Cerebellar cortex (tissue), 1 donor: Measurements from ENCODE around the gene ACKR4.

Source experiments
- DNase-seq: peaks from one replicate; pipeline ENCODE4 v3.0.0-alpha.2; 2015; ENCODE audit warnings: low spot score

ACKR4 gene

DNA sequence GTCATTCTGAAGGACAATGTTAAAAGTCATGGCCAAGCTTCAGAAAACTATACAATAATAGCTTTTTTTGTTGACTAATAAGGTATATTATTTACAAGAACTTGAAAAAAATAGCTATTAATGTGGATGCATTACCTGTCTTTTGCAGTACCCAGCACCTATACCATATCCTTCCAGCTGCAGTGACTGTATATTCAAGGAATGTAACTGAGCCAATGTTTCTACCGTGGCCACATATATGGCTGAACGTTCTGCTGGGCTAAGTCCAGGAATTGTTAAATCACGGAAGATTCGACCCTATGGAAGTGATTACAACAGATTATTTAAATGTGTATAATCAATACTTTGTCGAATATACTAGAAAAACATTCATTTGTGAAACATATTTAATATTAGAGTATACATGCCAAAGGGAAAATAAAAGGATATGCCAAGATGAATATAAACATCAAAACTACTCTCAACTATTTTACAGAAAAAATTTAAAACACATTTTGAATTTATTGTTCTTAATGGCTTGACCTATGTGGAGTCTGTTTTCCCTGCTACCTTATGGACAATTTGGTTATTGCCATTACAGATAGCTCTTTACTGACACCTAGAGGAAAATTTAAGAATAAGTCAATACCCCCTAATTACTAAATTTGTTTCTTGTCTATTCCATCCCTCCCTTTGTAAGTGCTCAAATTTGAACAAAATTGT is 44.9 kb downstream of the ACKR4 start:
- peak; percentile 62 for DNase-seq

DNA sequence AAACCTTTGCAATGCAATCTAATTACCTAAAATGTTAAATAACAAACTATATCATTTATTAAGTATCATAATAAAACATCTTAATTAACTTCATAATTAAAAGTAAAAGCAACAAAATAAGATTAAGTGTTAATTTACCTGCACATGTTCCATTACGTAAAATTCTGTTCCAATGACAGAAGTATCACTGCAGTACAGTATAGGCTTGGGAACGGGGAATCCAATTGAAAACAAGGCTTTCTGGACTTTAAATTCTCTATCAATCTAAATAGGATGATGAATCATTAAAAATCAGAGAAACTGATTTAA is 45.4 kb downstream of the ACKR4 start:
- DNase-seq: no peak

DNA sequence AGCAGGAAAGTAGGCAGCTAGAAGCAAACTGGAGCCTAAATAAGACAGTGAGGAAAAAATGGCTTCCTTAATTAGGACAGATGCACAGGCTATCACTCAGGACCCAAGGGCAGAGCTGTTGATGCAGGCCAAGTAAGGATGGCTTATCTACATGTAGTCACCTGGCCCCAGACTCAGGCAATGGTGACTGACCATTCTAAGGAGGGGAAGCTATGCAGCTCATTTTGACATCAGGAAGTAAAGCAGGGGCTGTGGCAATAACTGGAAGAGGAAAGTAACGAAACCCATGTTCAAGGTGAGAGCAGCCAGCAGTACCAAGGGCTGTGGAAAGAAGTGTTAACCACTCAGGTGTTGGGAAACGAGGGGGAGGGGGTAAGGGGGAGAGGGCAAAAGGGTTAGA is 46.3 kb downstream of the ACKR4 start:
- DNase-seq: no peak

DNA sequence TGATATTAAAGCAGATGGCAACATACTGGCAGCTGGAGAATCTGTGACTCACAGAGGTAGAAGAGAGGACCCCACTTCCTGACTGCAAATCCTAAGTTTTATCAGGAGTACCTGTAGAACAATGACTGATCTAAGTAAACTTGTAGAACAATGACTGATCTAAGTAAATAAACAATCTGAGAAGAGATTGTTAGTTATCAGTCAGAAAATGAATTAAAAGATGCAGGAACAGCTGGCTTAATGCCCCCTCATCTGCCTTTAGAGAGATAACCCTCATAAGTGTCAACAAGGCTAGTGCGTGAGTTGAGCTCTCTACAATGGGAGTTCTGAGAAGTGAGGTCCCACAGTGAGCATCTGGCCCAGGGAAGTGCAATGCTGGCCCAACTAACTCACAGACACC is 48.0 kb downstream of the ACKR4 start:
- no peak for DNase-seq

DNA sequence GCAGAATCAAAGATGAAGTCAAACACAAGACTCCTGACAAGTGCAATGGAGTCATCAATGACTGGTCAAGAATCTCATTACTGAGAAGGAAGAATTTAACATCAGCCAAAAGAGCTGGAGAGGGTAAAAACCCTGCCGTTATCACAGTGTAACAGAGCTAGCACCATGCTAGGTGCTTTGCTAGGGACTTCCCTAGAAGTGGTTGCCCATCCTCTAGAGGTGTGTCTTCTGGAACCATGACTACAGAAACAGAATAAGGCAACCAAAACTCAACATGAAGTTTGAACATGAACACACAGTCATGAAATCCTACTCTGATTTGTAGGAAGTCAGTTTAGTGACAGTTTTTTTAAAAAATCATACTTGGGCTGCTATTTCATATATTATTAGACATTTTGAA is 53.1 kb downstream of the ACKR4 start:
- no peak for DNase-seq
